ENCODE measurements around the gene FAR2. TPM values are rescaled to one million over a fixed set of nuclear protein-coding genes. Genes with fewer than 3 reads are reported as not detected.

The FAR2 gene
- total RNA-seq, 1 experiment from 2014 or later = 22.1 TPM

DNA sequence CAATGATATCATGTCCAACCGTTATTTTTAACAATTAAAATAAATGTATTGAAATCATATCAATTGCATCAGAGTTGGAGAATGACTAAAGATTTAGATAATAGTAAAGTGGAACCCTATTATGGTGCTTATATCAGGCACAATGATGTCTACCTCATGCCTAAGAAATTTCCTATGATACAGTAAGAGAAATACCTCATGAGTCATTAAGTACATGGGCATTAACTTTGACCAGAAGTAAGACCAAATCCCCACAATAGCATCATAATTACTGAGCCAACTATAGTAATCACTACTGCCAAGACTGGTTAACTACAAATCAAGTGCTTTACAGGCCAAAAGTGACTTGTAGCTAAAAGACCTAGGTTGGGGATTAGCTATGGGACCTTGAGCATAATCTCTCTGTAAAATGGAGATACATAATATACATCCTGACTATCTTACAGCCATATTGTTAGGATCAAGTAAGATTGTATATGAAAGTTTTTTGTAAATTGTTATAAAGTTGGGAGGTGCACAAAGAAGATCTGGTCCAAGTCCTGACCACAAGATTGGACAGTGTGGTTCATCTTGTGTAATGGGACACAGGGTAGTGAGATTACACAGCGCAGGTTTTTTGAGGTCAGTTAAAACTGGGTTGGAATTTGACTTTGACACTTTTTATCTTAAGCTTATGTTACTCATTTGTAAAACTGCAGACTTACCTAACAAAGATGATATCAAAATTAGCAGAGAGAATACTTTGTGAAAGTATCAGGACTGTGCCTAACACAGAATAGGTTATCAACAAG lies 171.4 kb downstream of the FAR2 start:
- no peak overlapping the region for H3K27ac ChIP-seq (ENCODE audit: insufficient read length, low read depth, low read length)
- no peak overlapping the region for H3K4me3 Mint-ChIP-seq
- no peak overlapping the region for H4K8ac ChIP-seq (replicated peaks; ENCODE audit: insufficient read length, low read depth, low read length)
- H3K36me3 Mint-ChIP-seq (ENCODE audit: insufficient read depth in 1 of 3, low read depth in 3 of 3) = peaks cover 37 to 44% (median 37%) of the 10 kb centered on the region in 3 experiments
- H3K27me3 Mint-ChIP-seq (ENCODE audit: low read depth) = no peaks in the 10 kb centered on the region
- no peak overlapping the region for H3K14ac ChIP-seq (ENCODE audit: insufficient read depth, low read length)
- peaks cover 12% of the 10 kb centered on the region for H3K9me3 ChIP-seq (ENCODE audit: control insufficient read depth, low read depth, low read length)
- no peak overlapping the region for H3K4me2 ChIP-seq (ENCODE audit: insufficient read depth, insufficient read length, low read length)
- no peak overlapping the region for H3T11ph ChIP-seq (ENCODE audit: low read length)
- H3K4me1 ChIP-seq (ENCODE audit: insufficient read depth, low read length) = peaks cover 4% of the 10 kb centered on the region; the same call in 1 of the 2 replicates
- no CpG with 5 or more reads among the region's 2 CpGs for WGBS (ENCODE audit: extremely low coverage, insufficient read length, low lambda C conversion rate)
- no peak overlapping the region for H2BK120ac ChIP-seq (ENCODE audit: low read depth, low read length, poor library complexity, severe bottlenecking)
- no peak overlapping the region for H2BK15ac ChIP-seq (ENCODE audit: low read depth, low read length)
- H3K9ac ChIP-seq (ENCODE audit: extremely low read depth, insufficient read length, low read length) = no peak overlapping the region
- H3K23ac ChIP-seq (ENCODE audit: insufficient read length, low read depth, low read length) = no peak overlapping the region
- no peak overlapping the region for H4K5ac ChIP-seq (ENCODE audit: insufficient read length, low read depth, low read length)
- H3K4ac ChIP-seq (ENCODE audit: low read depth, low read length) = no peak overlapping the region
- no peaks in the 10 kb centered on the region for H3K27me3 ChIP-seq (ENCODE audit: insufficient read depth, low read length)
- peaks cover 36 to 38% of the 10 kb centered on the region in 2 experiments for H3K9me3 Mint-ChIP-seq
- peaks cover 9 to 11% of the 10 kb centered on the region in 2 experiments for H3K4me1 Mint-ChIP-seq
- TF ChIP-seq, protein P1, sequence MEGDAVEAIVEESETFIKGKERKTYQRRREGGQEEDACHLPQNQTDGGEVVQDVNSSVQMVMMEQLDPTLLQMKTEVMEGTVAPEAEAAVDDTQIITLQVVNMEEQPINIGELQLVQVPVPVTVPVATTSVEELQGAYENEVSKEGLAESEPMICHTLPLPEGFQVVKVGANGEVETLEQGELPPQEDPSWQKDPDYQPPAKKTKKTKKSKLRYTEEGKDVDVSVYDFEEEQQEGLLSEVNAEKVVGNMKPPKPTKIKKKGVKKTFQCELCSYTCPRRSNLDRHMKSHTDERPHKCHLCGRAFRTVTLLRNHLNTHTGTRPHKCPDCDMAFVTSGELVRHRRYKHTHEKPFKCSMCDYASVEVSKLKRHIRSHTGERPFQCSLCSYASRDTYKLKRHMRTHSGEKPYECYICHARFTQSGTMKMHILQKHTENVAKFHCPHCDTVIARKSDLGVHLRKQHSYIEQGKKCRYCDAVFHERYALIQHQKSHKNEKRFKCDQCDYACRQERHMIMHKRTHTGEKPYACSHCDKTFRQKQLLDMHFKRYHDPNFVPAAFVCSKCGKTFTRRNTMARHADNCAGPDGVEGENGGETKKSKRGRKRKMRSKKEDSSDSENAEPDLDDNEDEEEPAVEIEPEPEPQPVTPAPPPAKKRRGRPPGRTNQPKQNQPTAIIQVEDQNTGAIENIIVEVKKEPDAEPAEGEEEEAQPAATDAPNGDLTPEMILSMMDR (conservative IDR thresholded peaks at IDR 0.05) = no peak
- H2BK12ac ChIP-seq (ENCODE audit: insufficient read length, low read depth, low read length) = no peak overlapping the region
- H4K20me1 ChIP-seq (ENCODE audit: control insufficient read depth, insufficient read depth, insufficient read length) = no peaks in the 10 kb centered on the region
- no peak overlapping the region for H3K56ac ChIP-seq (ENCODE audit: insufficient read length, low read depth, low read length)
- no peaks in the 10 kb centered on the region for H3K79me2 ChIP-seq (ENCODE audit: insufficient read depth, low read length)
- H3K23me2 ChIP-seq (ENCODE audit: insufficient read length, low read depth, low read length, poor library complexity, severe bottlenecking) = no peaks in the 10 kb centered on the region
- H2AK5ac ChIP-seq (ENCODE audit: insufficient read length, low read length) = no peak overlapping the region
- H3K79me1 ChIP-seq (ENCODE audit: insufficient read depth, low read depth, low read length, poor library complexity, severe bottlenecking) = no peaks in the 10 kb centered on the region
- no peak overlapping the region for H4K91ac ChIP-seq (ENCODE audit: insufficient read length, low read depth, low read length)
- H2AFZ ChIP-seq (ENCODE audit: low read length) = no peak overlapping the region
- no peak overlapping the region for H3K18ac ChIP-seq (ENCODE audit: insufficient read length, low read depth, low read length)
- H3K27ac Mint-ChIP-seq = no peak overlapping the region
- DNase-seq = no peak
- no peak overlapping the region for H2BK5ac ChIP-seq (ENCODE audit: insufficient read length, low read length)
- no peak overlapping the region for H2BK20ac ChIP-seq (ENCODE audit: low read depth, low read length, poor library complexity, severe bottlenecking)
